GM10266 (cell line): ENCODE measurements around the gene DIABLO.

ENCODE experiments used
- DNase-seq: peaks from one replicate; pipeline ENCODE4 v3.0.0; 2012; ENCODE audit errors: extremely low spot score
- TF ChIP-seq, protein P1 (sequence below): IDR thresholded peaks from 2 replicates; pipeline ENCODE4 v1.5.1; 2012; ENCODE audit warnings: mild to moderate bottlenecking, low read depth; ENCODE audit not compliant: control insufficient read depth, insufficient read depth; ENCODE audit errors: missing control alignments

DIABLO gene

GRCh38 chr12:122158700-122159285, 67.1 kb downstream of the DIABLO start:
- TF ChIP-seq, protein P1, sequence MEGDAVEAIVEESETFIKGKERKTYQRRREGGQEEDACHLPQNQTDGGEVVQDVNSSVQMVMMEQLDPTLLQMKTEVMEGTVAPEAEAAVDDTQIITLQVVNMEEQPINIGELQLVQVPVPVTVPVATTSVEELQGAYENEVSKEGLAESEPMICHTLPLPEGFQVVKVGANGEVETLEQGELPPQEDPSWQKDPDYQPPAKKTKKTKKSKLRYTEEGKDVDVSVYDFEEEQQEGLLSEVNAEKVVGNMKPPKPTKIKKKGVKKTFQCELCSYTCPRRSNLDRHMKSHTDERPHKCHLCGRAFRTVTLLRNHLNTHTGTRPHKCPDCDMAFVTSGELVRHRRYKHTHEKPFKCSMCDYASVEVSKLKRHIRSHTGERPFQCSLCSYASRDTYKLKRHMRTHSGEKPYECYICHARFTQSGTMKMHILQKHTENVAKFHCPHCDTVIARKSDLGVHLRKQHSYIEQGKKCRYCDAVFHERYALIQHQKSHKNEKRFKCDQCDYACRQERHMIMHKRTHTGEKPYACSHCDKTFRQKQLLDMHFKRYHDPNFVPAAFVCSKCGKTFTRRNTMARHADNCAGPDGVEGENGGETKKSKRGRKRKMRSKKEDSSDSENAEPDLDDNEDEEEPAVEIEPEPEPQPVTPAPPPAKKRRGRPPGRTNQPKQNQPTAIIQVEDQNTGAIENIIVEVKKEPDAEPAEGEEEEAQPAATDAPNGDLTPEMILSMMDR: no peak
- DNase-seq: no peak
